HepG2 (cell line): ENCODE results near the gene PPP4R3A. TPM values are rescaled to one million over a fixed set of nuclear protein-coding genes. Genes with fewer than 3 reads are reported as not detected.

Source experiments
- ATF7-NPFF ChIP-seq: sonication (generic); formaldehyde crosslinking; IDR thresholded peaks from 2 replicates; pipeline ENCODE4 v1.8.1; 2023; ENCODE audit warnings: mild to moderate bottlenecking, low read depth, missing genetic modification reagents, moderate library complexity
- BATF2 ChIP-seq: sonication (generic); formaldehyde crosslinking; IDR thresholded peaks from 2 replicates; pipeline ENCODE4 v1.8.0; 2022; ENCODE audit warnings: mild to moderate bottlenecking, missing genetic modification reagents, moderate library complexity
- ETS1 ChIP-seq: sonication (generic); formaldehyde crosslinking; IDR thresholded peaks from 2 replicates; pipeline ENCODE4 v1.4.0; 2020; ENCODE audit warnings: missing genetic modification reagents
- HINFP ChIP-seq: sonication (generic); formaldehyde crosslinking; IDR thresholded peaks from 2 replicates; pipeline ENCODE4 v1.4.0; 2020; ENCODE audit warnings: low read depth, mild to moderate bottlenecking, missing genetic modification reagents
- HOXA5 ChIP-seq: sonication (generic); formaldehyde crosslinking; IDR thresholded peaks from 2 replicates; pipeline ENCODE4 v1.4.0; 2020; ENCODE audit warnings: missing genetic modification reagents
- IKZF1 ChIP-seq: fragments of 450-650 bp; IDR thresholded peaks from 2 replicates; pipeline ENCODE4 v1.7.1; 2016
- JUND ChIP-seq: sonication (generic); formaldehyde crosslinking; IDR thresholded peaks from 2 replicates; pipeline ENCODE4 v1.8.0; 2022; ENCODE audit warnings: mild to moderate bottlenecking, missing genetic modification reagents
- KDM5A ChIP-seq: fragments of 200-600 bp; sonication (generic); IDR thresholded peaks from 2 replicates; pipeline ENCODE4 v1.7.0; 2018; ENCODE audit warnings: antibody characterized with exemption, mild to moderate bottlenecking, low read length, borderline replicate concordance
- PAXIP1 ChIP-seq: sonication (generic); formaldehyde crosslinking; conservative IDR thresholded peaks from 2 replicates; pipeline ENCODE4 v1.4.0; 2020; ENCODE audit warnings: mild to moderate bottlenecking, missing genetic modification reagents, moderate library complexity
- RBFOX2 ChIP-seq: fragments of 200-400 bp; formaldehyde crosslinking; IDR thresholded peaks from 2 replicates; pipeline ENCODE4 v1.6.1; 2017; ENCODE audit warnings: low read depth, mild to moderate bottlenecking, low read length
- RFX1 ChIP-seq: fragments of 450-650 bp; IDR thresholded peaks from 2 replicates; pipeline ENCODE4 v1.6.1; 2017
- SNAPC2 ChIP-seq: sonication (generic); formaldehyde crosslinking; IDR thresholded peaks from 2 replicates; pipeline ENCODE4 v1.8.1; 2022; ENCODE audit warnings: mild to moderate bottlenecking, missing genetic modification reagents
- SNAPC5 ChIP-seq: sonication (generic); formaldehyde crosslinking; IDR thresholded peaks from 2 replicates; pipeline ENCODE4 v1.8.1; 2023; ENCODE audit warnings: mild to moderate bottlenecking, missing genetic modification reagents, borderline replicate concordance
- SRY ChIP-seq: sonication (generic); formaldehyde crosslinking; IDR thresholded peaks from 2 replicates; pipeline ENCODE4 v1.8.0; 2022; ENCODE audit warnings: mild to moderate bottlenecking, missing genetic modification reagents
- TEAD3 ChIP-seq: optimal IDR thresholded peaks from 2 replicates; pipeline ENCODE3; 2016; ENCODE audit warnings: borderline replicate concordance
- YY1 ChIP-seq: IDR thresholded peaks from 2 replicates; pipeline ENCODE4 v1.6.1; 2011; ENCODE audit warnings: low read length, low read depth, moderate library complexity, mild to moderate bottlenecking; ENCODE audit not compliant: insufficient read depth, insufficient replicate concordance
- ZBTB42 ChIP-seq: sonication (generic); formaldehyde crosslinking; IDR thresholded peaks from 2 replicates; pipeline ENCODE4 v1.5.0; 2020; ENCODE audit warnings: mild to moderate bottlenecking, missing genetic modification reagents
- ZNF543 ChIP-seq: sonication (generic); formaldehyde crosslinking; IDR thresholded peaks from 2 replicates; pipeline ENCODE4 v1.4.0; 2020; ENCODE audit warnings: mild to moderate bottlenecking, missing genetic modification reagents
- polyA plus RNA-seq, 8 experiments: library from polyadenylated mRNA; depleted of rRNA in 3 of 8; stranded (reverse) in 7 of 8; unstranded in 1 of 8; fragments of >200 nt; fragmentation: Illumina TruSeq in 4 of 8; extraction: Trizol in 4 of 8; gene quantifications; 2 replicates each; pipeline versions ENCODE4 v1.2.1 to v1.2.3, GENCODE V29; 2011 to 2016; ENCODE audit warnings: low read depth in 4 of 8, missing spikeins in 1 of 8, mixed read lengths in 1 of 8; ENCODE audit not compliant: insufficient read depth in 1 of 8
- total RNA-seq, 5 experiments: library from RNA; depleted of rRNA; stranded (reverse); fragments of >200 nt; fragmentation: Illumina TruSeq; extraction: Trizol; gene quantifications; 2 replicates each; pipeline ENCODE4 v1.2.3, GENCODE V29; 2016; ENCODE audit warnings: low read depth in 1 of 5

The PPP4R3A gene
- total and polyA plus RNA-seq, 2 of the 13 experiments (the other 11 are each of a cell fraction or from before 2014, with no cell fraction given) = 22.5 to 57.4 TPM

GRCh38 chr14:91418387-91419043, 91.6 kb downstream of the PPP4R3A start (continued):
- TF ChIP-seq HOXA5 (CRISPR knock-in tag) (0 out of 2 replicates have a peak, but pooled peaks have one; percentile 48), ETS1 (no peak; the same call in 1 of the 2 replicates), IKZF1 (no peak), KDM5A (no peak), SNAPC2 (CRISPR knock-in tag) (no peak), HINFP (no peak), SRY (CRISPR knock-in tag) (no peak; the same call in 1 of the 2 replicates), PAXIP1 (CRISPR knock-in tag) (no peak), TEAD3 (CRISPR knock-in tag) (no peak), ATF7-NPFF (CRISPR knock-in tag) (no peak; the same call in 1 of the 2 replicates), BATF2 (CRISPR knock-in tag) (peak; percentile 14; the same call in 1 of the 2 replicates), RBFOX2 (peak; percentile 48), JUND (CRISPR knock-in tag) (no peak), RFX1 (no peak), YY1 (peak; percentile 22), ZNF543 (no peak), ZBTB42 (CRISPR knock-in tag) (no peak), SNAPC5 (no peak)
